ENCODE results near the gene NPC1L1.

The NPC1L1 gene

DNA sequence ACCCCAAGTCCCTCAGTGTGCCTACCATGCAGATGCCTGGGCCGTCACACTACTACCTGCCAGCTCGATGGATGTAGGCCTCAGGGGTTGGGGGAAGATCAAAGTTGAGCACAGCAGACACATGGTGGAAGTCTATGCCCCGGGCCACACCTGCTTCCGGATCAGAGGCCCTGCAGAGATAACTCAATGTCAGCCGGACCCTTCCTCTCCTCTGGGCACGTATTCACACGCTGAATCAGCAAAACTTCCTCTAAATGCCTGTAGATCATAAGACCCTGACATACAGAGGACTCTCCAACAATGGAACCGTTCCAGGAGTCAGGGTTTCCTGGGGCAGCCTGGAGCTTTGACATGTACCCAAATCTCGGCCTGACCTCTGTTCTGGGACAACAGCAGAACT lies 28.8 kb upstream of the NPC1L1 start:
- TF ChIP-seq CTCF (IDR thresholded peaks at IDR 0.05; ENCODE audit: insufficient read depth, low read depth, low read length, missing control alignments) = no peak
- H3K4me3 ChIP-seq (ENCODE audit: low read length) = no peak overlapping the region
- DNase-seq (ENCODE audit: low read depth) = no peak

DNA sequence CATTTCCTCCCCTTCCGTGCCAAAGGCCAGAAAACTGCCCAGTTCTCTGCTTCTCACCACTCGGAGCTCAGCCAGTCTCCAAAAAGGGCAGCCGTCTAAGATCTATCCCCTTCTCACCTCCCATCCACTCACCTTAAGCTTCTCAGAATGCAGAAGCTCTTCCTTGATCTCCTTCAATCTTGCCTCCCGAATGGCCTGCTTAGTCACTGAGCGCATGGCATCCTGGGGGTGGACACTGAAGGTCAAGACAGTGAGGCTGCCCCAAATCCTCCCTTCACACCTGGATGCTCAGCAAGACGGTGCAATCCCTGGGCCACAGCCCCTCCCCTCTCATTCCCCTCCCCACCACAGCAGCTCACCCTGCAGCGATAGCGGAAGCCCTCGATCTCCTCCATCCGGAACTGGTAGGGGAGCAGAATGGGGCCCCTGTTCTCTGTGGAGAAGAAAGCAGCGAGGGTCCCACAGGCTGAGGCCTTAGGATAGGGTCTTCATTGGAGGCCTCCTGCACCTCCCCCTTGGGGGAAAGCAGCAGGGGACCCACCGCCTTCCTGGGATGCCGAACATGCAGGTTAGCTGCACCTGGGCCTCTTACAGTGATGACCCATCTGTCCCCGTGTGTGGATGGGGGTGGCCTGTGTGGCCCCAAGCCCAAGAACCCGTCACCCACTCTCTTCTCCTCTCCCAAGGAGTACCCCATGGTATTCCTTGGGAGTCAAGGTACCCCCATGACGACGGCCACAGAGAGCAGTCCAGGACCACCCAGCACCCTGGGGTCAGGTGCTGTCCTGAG lies 27.8 kb upstream of the NPC1L1 start:
- no peak for DNase-seq (ENCODE audit: low read depth)
- TF ChIP-seq CTCF (IDR thresholded peaks at IDR 0.05; ENCODE audit: insufficient read depth, low read depth, low read length, missing control alignments) = no peak

DNA sequence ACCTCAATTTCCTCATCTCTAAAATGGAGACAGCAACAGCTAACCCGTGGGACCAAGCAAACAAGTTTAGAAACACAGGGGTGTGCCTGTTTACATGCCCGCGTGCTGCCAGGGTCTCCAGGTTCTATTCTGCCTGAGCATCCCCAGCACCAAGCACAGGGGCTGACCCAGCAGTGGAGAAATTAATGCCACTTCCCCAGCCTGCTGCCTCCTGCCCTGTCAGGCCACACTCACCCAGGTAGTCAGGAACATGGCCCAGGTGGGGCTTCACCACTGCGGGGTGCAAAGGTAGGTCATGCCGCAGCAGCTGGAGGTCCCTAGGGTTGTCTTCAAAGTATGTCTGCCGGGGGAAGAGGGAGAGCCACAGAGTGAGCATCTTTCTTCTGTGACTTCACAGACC lies 26.8 kb upstream of the NPC1L1 start:
- TF ChIP-seq CTCF (IDR thresholded peaks at IDR 0.05; ENCODE audit: insufficient read depth, low read depth, low read length, missing control alignments) = no peak

More for the DNA sequence above, 27.8 kb upstream of the NPC1L1 start:
- no peak overlapping the region for H3K4me3 ChIP-seq (ENCODE audit: low read length)

DNA sequence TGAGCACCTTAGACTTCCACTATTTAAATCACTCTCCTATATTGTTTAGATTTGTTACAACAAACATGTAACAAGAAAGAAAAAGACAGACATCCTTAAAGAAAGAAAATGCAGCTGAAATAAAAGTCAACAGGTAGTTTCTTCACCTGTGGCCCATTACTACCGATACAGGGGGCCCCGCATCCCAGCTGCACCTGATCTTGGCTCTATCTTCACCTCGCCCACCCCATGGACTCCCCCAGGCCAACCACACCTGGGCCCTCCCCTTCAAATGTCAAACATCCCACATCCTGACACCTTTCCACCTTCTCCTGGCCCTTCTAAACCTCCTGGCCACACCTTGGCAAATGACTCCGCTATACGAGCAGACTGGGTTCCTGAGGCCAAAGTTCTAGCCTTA lies 25.6 kb upstream of the NPC1L1 start:
- TF ChIP-seq CTCF (IDR thresholded peaks at IDR 0.05; ENCODE audit: insufficient read depth, low read depth, low read length, missing control alignments) = no peak
- H3K4me3 ChIP-seq (ENCODE audit: low read length) = no peak overlapping the region

More for the DNA sequence above, 26.8 kb upstream of the NPC1L1 start:
- H3K4me3 ChIP-seq (ENCODE audit: low read length) = no peak overlapping the region
- no peak for DNase-seq (ENCODE audit: low read depth)

GRCh38 chr7:44565795-44566559 lies 24.8 kb upstream of the NPC1L1 start:
- TF ChIP-seq CTCF (IDR thresholded peaks at IDR 0.05; ENCODE audit: insufficient read depth, low read depth, low read length, missing control alignments) = no peak
- H3K4me3 ChIP-seq (ENCODE audit: low read length) = no peak overlapping the region
- DNase-seq (ENCODE audit: low read depth) = no peak

More for the DNA sequence above, 25.6 kb upstream of the NPC1L1 start:
- DNase-seq (ENCODE audit: low read depth) = no peak

DNA sequence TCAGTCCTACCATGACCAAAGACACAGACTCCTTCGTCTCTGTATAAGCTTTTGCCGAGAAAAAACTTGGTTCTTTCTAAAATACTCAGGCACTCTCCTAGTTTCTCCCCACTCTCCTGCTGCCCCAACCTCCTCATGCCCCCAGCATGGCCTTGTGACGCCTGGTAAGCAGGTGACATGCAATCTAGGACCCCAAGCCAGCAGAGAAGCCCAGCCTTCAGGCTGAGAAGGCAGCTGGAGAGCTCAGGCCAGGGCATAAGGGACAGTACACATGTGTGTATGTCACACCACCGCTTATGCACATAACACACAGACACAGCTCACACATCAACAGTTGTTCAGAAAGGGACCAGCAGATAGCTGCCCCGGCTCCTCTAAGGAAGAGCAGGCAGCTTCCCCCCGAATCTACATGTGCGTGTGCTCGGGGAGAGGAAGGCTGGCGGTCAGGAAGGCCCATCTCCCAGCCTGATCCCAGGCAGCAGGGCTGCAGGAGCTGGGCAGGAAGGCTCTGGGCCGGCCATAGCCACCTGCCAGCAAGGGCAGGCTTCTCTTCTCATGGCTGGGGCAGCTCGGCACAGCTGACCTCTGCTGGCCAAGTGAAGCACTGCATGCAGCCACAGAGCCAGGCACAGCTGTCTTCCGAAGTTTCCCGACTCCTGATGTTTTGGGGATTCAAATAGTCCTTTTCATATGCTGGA lies 24.1 kb upstream of the NPC1L1 start:
- TF ChIP-seq CTCF (IDR thresholded peaks at IDR 0.05; ENCODE audit: insufficient read depth, low read depth, low read length, missing control alignments) = peak; percentile 96
- no peak overlapping the region for H3K4me3 ChIP-seq (ENCODE audit: low read length)
- peak; percentile 72 for DNase-seq (ENCODE audit: low read depth)

All from epithelial cell of esophagus (primary cell).